Activated B cell treated with CpG ODN at 0.5 μM for 24 hours (primary cell): ENCODE results near the gene RILPL2. TPM values are rescaled to one million over a fixed set of nuclear protein-coding genes. Genes with fewer than 3 reads are reported as not detected.
"Not testable (repeated sequence)": the region's sequence is repeated elsewhere in the genome, so short reads cannot be mapped to it uniquely, and the experiment has no call there.

Source experiments
- ATAC-seq: fragments of 200-7000 bp; cut with Tn5 transposase; one replicate; pipeline ENCODE4 v1.10.0; 2021; ENCODE audit warnings: low read depth, mild to moderate bottlenecking, moderate library complexity
- CTCF ChIA-PET: fragments of 350-600 bp; sonication (Branson Sonifier 250); formaldehyde crosslinking; loops from one replicate; lab custom pipeline; 2021; ENCODE audit warnings: antibody characterized with exemption; lab: Charles Lee
- POLR2A ChIA-PET: fragments of 350-600 bp; sonication (Branson Sonifier 250); formaldehyde crosslinking; loops from one replicate; lab custom pipeline; 2021; ENCODE audit warnings: antibody characterized with exemption; lab: Charles Lee
- DNase-seq: peaks from one replicate; pipeline ENCODE4 v3.0.0; 2022
- H3K27ac Mint-ChIP-seq: one replicate; pipeline ENCODE4 v1.8.0; 2020; ENCODE audit warnings: mixed read lengths
- H3K27me3 Mint-ChIP-seq: one replicate; pipeline ENCODE4 v1.8.0; 2021; ENCODE audit warnings: mixed read lengths
- H3K36me3 Mint-ChIP-seq: one replicate; pipeline ENCODE4 v1.8.0; 2021; ENCODE audit warnings: low read depth, mixed read lengths
- H3K4me1 Mint-ChIP-seq: one replicate; pipeline ENCODE4 v1.8.0; 2021; ENCODE audit warnings: mixed read lengths
- H3K4me3 Mint-ChIP-seq: one replicate; pipeline ENCODE4 v1.8.0; 2020; ENCODE audit warnings: mild to moderate bottlenecking, mixed read lengths
- H3K9me3 Mint-ChIP-seq: one replicate; pipeline ENCODE4 v1.8.0; 2020; ENCODE audit warnings: mixed read lengths
- intact Hi-C: fragments of 100-400 bp; cut with micrococcal nuclease; formaldehyde crosslinking; loops from one replicate; pipeline ENCODE4 v1.15.1; 2024
- total RNA-seq: library from RNA; stranded (reverse); gene quantifications from 2 replicates; pipeline ENCODE4 v1.2.3, GENCODE V29; 2022
- TF ChIP-seq, protein P1 (sequence below): fragments of 200-600 bp; IDR thresholded peaks from one replicate; pipeline ENCODE4 v1.8.0; 2022; ENCODE audit warnings: antibody characterized with exemption, mild to moderate bottlenecking

RILPL2 gene
- total RNA-seq, 1 donor from 2014 or later: 12.2 TPM

DNA sequence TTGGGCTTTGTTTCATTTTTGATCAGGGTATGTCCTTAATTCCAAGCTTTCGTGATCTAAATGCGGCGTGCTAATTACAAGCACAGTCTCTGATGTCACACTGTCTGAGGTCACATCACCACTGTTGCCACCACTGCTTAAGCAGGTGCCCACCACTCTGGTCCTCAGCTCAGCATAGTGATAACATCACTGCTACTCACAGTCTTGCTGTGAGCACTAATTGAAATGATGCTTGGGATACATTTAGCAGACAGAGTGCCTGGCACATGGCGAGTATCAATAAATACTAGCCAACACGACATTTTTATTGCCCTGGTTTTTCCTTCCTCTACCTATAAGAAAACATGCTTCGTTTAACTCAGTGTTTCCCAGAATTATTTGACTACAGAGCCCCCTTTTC, 7.9 kb downstream of the RILPL2 start:
- peak overlapping the region; percentile 93 for H3K27ac Mint-ChIP-seq
- intact Hi-C loops: no loop called here
- CTCF ChIA-PET: no interaction called here

DNA sequence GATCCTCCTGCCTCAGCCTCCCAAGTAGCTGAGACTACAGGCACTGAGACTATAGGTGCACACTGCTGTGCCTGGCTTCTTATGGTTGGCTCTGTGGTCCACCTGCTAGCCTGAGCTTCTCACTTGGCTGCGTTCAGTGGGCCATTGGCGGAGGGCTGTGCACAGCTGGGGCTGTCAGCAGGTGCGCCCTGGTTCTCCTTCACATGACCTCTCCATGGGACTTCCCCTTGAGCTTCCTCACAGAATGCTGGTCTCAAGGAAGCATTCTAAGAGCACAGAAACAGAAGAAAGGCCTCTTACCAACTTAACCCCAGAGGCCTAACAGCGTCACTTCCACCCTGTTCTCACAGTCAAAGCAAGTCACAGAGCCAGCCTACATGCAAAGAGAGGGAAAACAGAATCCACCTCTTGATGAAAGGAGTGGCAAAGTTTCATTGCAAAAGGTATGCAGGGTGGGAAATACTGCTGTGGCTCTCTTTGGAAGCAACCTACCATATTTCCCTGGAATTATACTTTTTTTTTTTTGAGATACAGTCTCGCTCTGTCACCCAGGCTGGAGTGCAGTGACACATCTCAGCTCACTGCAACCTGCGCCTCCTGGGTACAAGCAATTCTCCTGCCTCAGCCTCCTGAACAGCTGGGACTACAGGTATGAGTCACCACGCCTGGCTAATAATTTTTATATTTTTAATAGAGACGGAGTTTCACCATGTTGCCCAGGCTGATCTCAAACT, 9.3 kb downstream of the RILPL2 start:
- Mint-ChIP-seq H3K36me3 (peaks cover 53% of the 10 kb centered on the region), H3K4me1 (peaks cover 39% of the 10 kb centered on the region), H3K27ac (peak overlapping the region; percentile 93), H3K9me3 (no peaks in the 10 kb centered on the region), H3K4me3 (peak overlapping the region; percentile 75), H3K27me3 (no peaks in the 10 kb centered on the region)
- DNase-seq (peak; percentile 67), ATAC-seq (peak; percentile 88)
- CTCF ChIA-PET: interaction anchor here (0.6 to 1.0 kb wide), 5 partner anchors 9 to 42 kb away, joined by 3 to 5 read pairs (median 3); partner anchors contain the start of gene RILPL2
- TF ChIP-seq, protein P1, sequence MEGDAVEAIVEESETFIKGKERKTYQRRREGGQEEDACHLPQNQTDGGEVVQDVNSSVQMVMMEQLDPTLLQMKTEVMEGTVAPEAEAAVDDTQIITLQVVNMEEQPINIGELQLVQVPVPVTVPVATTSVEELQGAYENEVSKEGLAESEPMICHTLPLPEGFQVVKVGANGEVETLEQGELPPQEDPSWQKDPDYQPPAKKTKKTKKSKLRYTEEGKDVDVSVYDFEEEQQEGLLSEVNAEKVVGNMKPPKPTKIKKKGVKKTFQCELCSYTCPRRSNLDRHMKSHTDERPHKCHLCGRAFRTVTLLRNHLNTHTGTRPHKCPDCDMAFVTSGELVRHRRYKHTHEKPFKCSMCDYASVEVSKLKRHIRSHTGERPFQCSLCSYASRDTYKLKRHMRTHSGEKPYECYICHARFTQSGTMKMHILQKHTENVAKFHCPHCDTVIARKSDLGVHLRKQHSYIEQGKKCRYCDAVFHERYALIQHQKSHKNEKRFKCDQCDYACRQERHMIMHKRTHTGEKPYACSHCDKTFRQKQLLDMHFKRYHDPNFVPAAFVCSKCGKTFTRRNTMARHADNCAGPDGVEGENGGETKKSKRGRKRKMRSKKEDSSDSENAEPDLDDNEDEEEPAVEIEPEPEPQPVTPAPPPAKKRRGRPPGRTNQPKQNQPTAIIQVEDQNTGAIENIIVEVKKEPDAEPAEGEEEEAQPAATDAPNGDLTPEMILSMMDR: no peak
- POLR2A ChIA-PET: interaction anchor here (0.5 to 3.7 kb wide), 27 partner anchors 8 to 284 kb away, joined by 3 to 70 read pairs (median 6); partner anchors contain the start of genes KMT5A, MPHOSPH9, MTRFR and RILPL2
- intact Hi-C loops: loop anchor here (1.0 to 2.0 kb wide), 8 partner anchors 9 to 62 kb away; partner anchors contain the start of genes RILPL2 and SNRNP35

More for the DNA sequence above, 7.9 kb downstream of the RILPL2 start:
- H3K4me1 Mint-ChIP-seq: peaks cover 50% of the 10 kb centered on the region
- ATAC-seq (no peak), DNase-seq (no peak)
- peaks cover 44% of the 10 kb centered on the region for H3K36me3 Mint-ChIP-seq
- H3K27me3 Mint-ChIP-seq: no peaks in the 10 kb centered on the region
- no peak overlapping the region for H3K4me3 Mint-ChIP-seq
- H3K9me3 Mint-ChIP-seq: no peaks in the 10 kb centered on the region
- POLR2A ChIA-PET: interaction anchor here (0.7 to 3.7 kb wide), 5 partner anchors 9 to 196 kb away, joined by 3 to 70 read pairs (median 25); partner anchors contain the start of genes MPHOSPH9, MTRFR, RILPL2 and SNRNP35
- TF ChIP-seq, protein P1: no peak

DNA sequence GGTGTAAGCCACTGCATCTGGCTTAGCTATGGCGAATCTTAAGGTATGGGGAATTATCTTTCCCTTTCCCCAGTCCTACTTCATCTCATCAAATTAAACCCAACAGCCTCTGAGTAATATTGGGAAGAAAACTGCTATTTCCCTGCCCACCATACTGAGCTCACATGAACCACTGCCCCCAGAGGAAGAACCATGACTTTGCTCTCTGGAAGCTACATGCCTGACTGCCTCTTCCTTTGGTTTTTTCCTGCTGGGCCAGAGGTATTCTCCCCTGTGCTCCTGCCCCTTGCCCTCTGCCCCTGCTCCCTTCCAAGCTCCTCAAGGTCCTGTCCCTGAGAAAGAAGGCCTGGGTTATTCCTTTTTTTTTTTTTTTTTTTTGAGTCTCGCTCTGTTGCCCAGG, 15.2 kb downstream of the RILPL2 start:
- TF ChIP-seq, protein P1: no peak
- no peak overlapping the region for H3K4me3 Mint-ChIP-seq
- no peaks in the 10 kb centered on the region for H3K9me3 Mint-ChIP-seq
- no peak overlapping the region for H3K27ac Mint-ChIP-seq
- H3K36me3 Mint-ChIP-seq: peaks cover 60% of the 10 kb centered on the region
- H3K27me3 Mint-ChIP-seq: no peaks in the 10 kb centered on the region
- ChIA-PET POLR2A (interaction anchor here (0.5 to 1.3 kb wide), 4 partner anchors 14 to 1562 kb away, joined by 3 to 6 read pairs (median 4); no protein-coding TSS in a partner anchor), CTCF (no interaction called here)
- no peak for DNase-seq
- no peak for ATAC-seq
- H3K4me1 Mint-ChIP-seq: peaks cover 3% of the 10 kb centered on the region
- intact Hi-C loops: no loop called here

DNA sequence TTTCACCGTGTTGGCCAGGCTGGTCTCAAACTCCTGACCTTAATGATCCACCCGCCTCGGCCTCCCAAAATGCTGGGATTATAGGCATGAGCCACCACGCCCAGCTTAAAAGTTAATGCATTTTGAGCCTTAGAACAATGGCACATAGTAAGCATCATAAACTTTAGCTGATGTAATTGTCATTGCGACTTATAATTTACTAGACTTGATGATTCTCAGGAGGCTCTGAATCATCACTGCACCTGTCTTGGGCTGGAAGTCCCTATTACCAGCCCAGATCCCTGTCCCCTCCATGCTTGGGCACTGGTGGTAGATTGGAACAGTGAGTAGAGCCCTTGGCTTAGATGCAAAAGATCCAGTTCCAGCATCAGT, 26.5 kb downstream of the RILPL2 start:
- POLR2A ChIA-PET: interaction anchor here (0.5 to 1.8 kb wide), 2 partner anchors 17 to 1309 kb away, joined by 3 to 20 read pairs; no protein-coding TSS in a partner anchor
- no peak for ATAC-seq
- no peaks in the 10 kb centered on the region for H3K9me3 Mint-ChIP-seq
- no peak overlapping the region for H3K4me3 Mint-ChIP-seq
- CTCF ChIA-PET: no interaction called here
- no peak for DNase-seq
- intact Hi-C loops: no loop called here
- peaks cover 13% of the 10 kb centered on the region for H3K4me1 Mint-ChIP-seq
- H3K27me3 Mint-ChIP-seq: no peaks in the 10 kb centered on the region
- TF ChIP-seq, protein P1: no peak
- H3K36me3 Mint-ChIP-seq: peaks cover 54% of the 10 kb centered on the region
- H3K27ac Mint-ChIP-seq: no peak overlapping the region

DNA sequence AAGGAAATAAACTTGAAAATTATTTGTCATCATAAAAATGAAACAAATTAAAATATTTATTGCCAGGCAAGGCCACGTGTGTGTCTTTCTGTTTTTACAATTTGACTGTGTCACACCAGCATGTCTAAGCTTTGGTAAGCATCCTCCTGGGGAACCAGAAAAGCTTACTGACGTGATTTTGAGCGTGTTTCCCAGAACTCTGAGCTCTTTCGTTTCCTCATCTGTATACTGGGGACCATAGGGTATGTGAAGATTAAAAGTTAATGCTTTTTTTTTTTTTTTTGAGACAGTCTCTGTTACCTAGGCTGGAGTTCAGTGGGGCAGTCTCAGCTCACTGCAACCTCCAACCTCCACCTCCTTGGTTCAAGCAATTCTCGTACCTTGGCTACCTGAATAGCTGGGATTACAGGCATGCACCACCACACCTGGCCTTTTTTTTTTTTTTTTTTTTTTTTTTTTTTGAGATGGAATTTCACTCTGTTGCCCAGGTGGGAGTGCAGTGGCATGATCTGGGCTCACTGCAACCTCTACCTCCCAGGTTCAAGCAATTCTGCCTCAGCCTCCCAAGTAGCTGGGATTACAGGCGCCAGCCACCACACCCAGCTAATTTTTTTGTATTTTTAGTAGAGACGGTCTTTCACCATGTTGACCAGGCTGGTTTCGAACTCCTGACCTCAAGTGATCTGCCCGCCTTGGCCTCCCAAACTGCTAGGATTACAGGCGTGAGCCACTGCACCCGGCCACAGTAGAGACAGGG, 27.0 kb downstream of the RILPL2 start:
- H3K27me3 Mint-ChIP-seq, H3K9me3 Mint-ChIP-seq, H3K4me3 Mint-ChIP-seq, intact Hi-C loops, CTCF ChIA-PET, DNase-seq: not testable (repeated sequence)
- POLR2A ChIA-PET: interaction anchor here (0.6 to 1.8 kb wide), 7 partner anchors 18 to 1055 kb away, joined by 3 to 20 read pairs (median 5); partner anchors contain the start of gene SNRNP35
- Mint-ChIP-seq H3K36me3 (peaks cover 54% of the 10 kb centered on the region), H3K4me1 (peaks cover 18% of the 10 kb centered on the region), H3K27ac (peak overlapping the region; percentile 35)
- ATAC-seq: peak; percentile 60

DNA sequence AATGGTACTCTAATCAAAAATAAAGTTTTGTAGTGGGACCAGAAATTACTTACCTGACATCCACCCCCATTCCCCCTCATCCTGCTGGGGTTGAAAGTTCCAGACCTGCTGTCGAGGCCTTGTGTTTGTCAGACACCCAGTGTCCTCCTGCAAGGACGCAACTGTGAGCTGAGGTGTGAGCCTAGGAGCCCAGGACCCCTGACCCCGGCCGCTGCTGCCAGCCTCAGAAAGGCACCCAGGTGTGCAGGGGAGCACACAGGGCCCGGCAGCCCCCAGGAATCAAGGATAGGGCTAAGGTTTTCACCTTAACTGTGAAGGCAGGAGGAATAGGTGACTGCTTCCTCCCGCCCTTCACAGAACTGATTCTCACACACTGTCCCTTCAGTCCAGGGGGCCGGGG, 27.9 kb downstream of the RILPL2 start:
- CTCF ChIA-PET: not testable (repeated sequence)
- peaks cover 59% of the 10 kb centered on the region for H3K36me3 Mint-ChIP-seq

DNA sequence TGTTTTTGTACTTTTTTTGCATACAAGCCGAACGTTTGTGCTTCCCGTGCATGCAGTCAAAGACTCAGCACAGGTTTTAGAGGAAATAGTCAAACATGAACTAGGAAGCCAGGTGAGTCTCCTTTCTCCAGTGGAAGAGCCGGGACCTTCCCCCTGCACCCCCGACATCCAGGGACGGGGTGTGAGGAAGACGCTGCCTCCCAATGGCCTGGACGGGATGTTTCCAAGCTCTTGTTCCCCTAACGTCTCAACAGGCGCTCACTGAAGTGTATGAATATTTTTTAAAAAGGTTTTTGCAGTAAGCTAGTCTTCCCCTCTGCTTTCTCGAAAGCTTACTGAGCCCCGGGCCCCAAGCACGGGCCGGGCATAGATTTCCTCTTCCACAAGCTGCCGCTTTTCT, 28.6 kb downstream of the RILPL2 start:
- H3K27me3 Mint-ChIP-seq, H3K27ac Mint-ChIP-seq, intact Hi-C loops, CTCF ChIA-PET, DNase-seq, H3K4me3 Mint-ChIP-seq, ATAC-seq, H3K9me3 Mint-ChIP-seq: not testable (repeated sequence)
- Mint-ChIP-seq H3K36me3 (peaks cover 59% of the 10 kb centered on the region), H3K4me1 (peaks cover 19% of the 10 kb centered on the region)
- POLR2A ChIA-PET: interaction anchor here (1.2 to 1.3 kb wide), 2 partner anchors 13 to 19 kb away, joined by 5 to 11 read pairs; no protein-coding TSS in a partner anchor

More for the DNA sequence above, 27.9 kb downstream of the RILPL2 start:
- H3K27ac Mint-ChIP-seq, H3K27me3 Mint-ChIP-seq, H3K9me3 Mint-ChIP-seq, ATAC-seq, H3K4me3 Mint-ChIP-seq, intact Hi-C loops, DNase-seq: not testable (repeated sequence)
- POLR2A ChIA-PET: interaction anchor here (0.6 to 1.8 kb wide), 6 partner anchors 19 to 72 kb away, joined by 3 to 20 read pairs (median 6); partner anchors contain the start of gene SNRNP35
- peaks cover 19% of the 10 kb centered on the region for H3K4me1 Mint-ChIP-seq
